ENCODE results near the gene DEFB123.

DNA sequence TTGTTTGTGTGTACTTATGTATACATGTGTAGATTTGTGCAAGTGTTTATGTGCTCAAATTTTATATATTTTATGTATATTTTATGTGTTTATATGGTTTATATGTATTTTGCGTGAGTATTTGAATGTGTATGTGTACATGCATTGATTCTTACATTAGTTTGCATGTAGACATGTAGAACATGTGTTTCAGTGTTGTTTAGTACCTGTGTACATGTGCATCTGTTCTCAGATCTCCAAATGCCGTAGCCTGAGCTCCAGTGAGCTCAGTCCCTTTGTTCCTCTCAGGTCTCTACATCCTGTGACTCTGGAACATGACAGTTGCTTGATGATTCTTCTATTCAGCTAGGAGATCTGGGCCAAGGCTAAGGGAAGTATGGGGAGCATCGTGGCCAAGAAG, 45.5 kb upstream of the DEFB123 start:
- TF ChIP-seq FOXK2 (IDR thresholded peaks at IDR 0.05), result no peak
- no peak for TF ChIP-seq NFRKB (IDR thresholded peaks at IDR 0.05)
- no peak for TF ChIP-seq HDGF (IDR thresholded peaks at IDR 0.05; ENCODE audit: borderline replicate concordance)
- TF ChIP-seq ELF4 (IDR thresholded peaks at IDR 0.05), result no peak
- TF ChIP-seq SP1 (IDR thresholded peaks at IDR 0.05), result no peak
- no peak for TF ChIP-seq BHLHE40 (IDR thresholded peaks at IDR 0.05; ENCODE audit: borderline replicate concordance)
- no peak for TF ChIP-seq SUZ12 (IDR thresholded peaks at IDR 0.05)

All from HEK293T (cell line).